HG02852 (cell line): ENCODE data around the gene ADAMTS12.
A peak's percentile ranks its signal among the peaks of the same experiment; 100 is the strongest.

ENCODE experiments used
- ATAC-seq: cut with Tn5 transposase; IDR thresholded peaks from one replicate; pipeline ENCODE4 v1.9.1; 2021; ENCODE audit warnings: mild to moderate bottlenecking, moderate library complexity; ENCODE audit not compliant: unreplicated experiment

Gene ADAMTS12

GRCh38 chr5:33763435-33763834, 128.4 kb downstream of the ADAMTS12 start:
- ATAC-seq = no peak

GRCh38 chr5:33762859-33763258, 128.9 kb downstream of the ADAMTS12 start:
- peak; percentile 59 for ATAC-seq

- ATAC-seq = no peak
Observed at GRCh38 chr5:33761139-33761538, 130.7 kb downstream of the ADAMTS12 start.

- ATAC-seq = no peak
Observed at GRCh38 chr5:33758737-33759136, 133.1 kb downstream of the ADAMTS12 start.

GRCh38 chr5:33756491-33756890, 135.3 kb downstream of the ADAMTS12 start:
- no peak for ATAC-seq

GRCh38 chr5:33755231-33755630, 136.6 kb downstream of the ADAMTS12 start:
- ATAC-seq = no peak

- no peak for ATAC-seq
Observed at GRCh38 chr5:33753704-33754103, 138.1 kb downstream of the ADAMTS12 start.

- ATAC-seq = no peak
Observed at GRCh38 chr5:33748754-33749153, 143.0 kb downstream of the ADAMTS12 start.

- peak; percentile 41 for ATAC-seq
Observed at GRCh38 chr5:33745101-33745770, 146.6 kb downstream of the ADAMTS12 start.

GRCh38 chr5:33743099-33743498, 148.7 kb downstream of the ADAMTS12 start:
- no peak for ATAC-seq

- no peak for ATAC-seq
Observed at GRCh38 chr5:33742181-33742580, 149.6 kb downstream of the ADAMTS12 start.

- ATAC-seq = no peak
Observed at GRCh38 chr5:33738967-33739366, 152.8 kb downstream of the ADAMTS12 start.

- no peak for ATAC-seq
Observed at GRCh38 chr5:33738097-33738496, 153.7 kb downstream of the ADAMTS12 start.

- no peak for ATAC-seq
Observed at GRCh38 chr5:33737697-33738096, 154.1 kb downstream of the ADAMTS12 start.

- no peak for ATAC-seq
Observed at GRCh38 chr5:33737284-33737683, 154.5 kb downstream of the ADAMTS12 start.

- no peak for ATAC-seq
Observed at GRCh38 chr5:33736510-33736909, 155.3 kb downstream of the ADAMTS12 start.

- ATAC-seq = no peak
Observed at GRCh38 chr5:33735072-33735471, 156.7 kb downstream of the ADAMTS12 start.

- no peak for ATAC-seq
Observed at GRCh38 chr5:33734537-33734936, 157.3 kb downstream of the ADAMTS12 start.

GRCh38 chr5:33733225-33733624, 158.6 kb downstream of the ADAMTS12 start:
- ATAC-seq = no peak

GRCh38 chr5:33726422-33727165, 165.2 kb downstream of the ADAMTS12 start:
- ATAC-seq = no peak

- no peak for ATAC-seq
Observed at GRCh38 chr5:33725806-33726205, 166.0 kb downstream of the ADAMTS12 start.

- no peak for ATAC-seq
Observed at GRCh38 chr5:33721491-33722200, 170.1 kb downstream of the ADAMTS12 start.
